ENCODE data around the gene SLC2A10.

DNA sequence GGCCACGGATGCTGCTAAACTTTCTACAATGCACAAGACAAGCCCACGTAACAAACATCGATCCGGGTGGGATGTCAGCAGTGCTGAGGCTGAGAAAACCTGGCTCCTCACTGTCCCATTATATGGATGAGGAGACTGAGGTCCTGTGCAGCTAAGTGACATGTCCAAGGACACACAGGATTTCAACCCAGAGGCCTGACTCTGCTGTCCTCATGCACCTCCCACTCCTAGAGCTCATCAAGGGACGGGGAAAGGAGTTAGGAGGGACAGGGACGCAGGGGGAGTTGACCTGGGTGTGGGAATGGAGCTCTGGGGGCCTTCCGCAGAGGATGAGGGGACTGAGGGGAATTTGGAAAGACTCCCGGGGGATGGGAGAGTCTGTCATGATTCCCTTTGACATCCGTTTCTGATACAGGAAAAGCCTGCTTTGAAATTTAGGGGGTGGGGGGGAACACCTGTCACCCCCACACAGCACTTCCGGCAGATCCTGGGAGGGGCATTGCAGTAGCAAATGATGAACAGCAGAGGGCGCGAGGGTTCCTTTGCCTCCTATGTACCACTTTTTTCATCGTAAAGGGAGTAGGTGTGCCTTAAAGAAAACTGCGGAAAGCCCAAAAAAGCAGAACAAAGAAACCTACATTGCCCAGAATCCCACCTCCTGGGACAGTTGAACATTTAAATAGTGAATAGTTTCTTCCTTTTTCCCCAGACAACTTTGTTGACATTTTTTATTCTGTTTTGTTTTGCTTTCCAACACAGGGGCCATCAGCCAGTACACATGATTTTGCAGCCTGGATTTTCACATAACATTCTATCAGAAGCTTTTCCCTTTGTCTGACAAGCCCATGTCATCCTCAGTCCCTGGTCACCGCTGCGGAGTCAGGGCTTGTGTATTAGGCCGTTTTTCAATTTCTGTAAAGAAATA lies 48.6 kb downstream of the SLC2A10 start:
- TF ChIP-seq CTCF (IDR thresholded peaks at IDR 0.05; ENCODE audit: insufficient read depth, low read length, poor library complexity, severe bottlenecking) (peak; percentile 93), EZH2phosphoT487 (conservative IDR thresholded peaks at IDR 0.05; ENCODE audit: low read length) (no peak)
